GM12872 (cell line): ENCODE results near the gene ASMTL.

Experiments
- CTCF ChIP-seq: IDR thresholded peaks from 3 replicates; pipeline ENCODE4 v1.5.1; 2011; ENCODE audit warnings: low read depth, mild to moderate bottlenecking, low read length, moderate library complexity; ENCODE audit not compliant: insufficient read depth

Gene ASMTL

GRCh38 chrX:1476682-1477081 is 24.0 kb upstream of the ASMTL start:
- no peak for TF ChIP-seq CTCF

- TF ChIP-seq CTCF, result peak; percentile 27; the same call in 1 of the 3 replicates
Measured at GRCh38 chrX:1475881-1476280, 23.2 kb upstream of the ASMTL start.

GRCh38 chrX:1475481-1475880 is 22.8 kb upstream of the ASMTL start:
- TF ChIP-seq CTCF, result no peak

GRCh38 chrX:1472975-1473374 is 20.3 kb upstream of the ASMTL start:
- TF ChIP-seq CTCF, result no peak

- TF ChIP-seq CTCF, result peak; percentile 66
Measured at GRCh38 chrX:1468250-1468772, 15.6 kb upstream of the ASMTL start.

- TF ChIP-seq CTCF, result no peak
Measured at GRCh38 chrX:1466971-1467561, 14.4 kb upstream of the ASMTL start.

DNA sequence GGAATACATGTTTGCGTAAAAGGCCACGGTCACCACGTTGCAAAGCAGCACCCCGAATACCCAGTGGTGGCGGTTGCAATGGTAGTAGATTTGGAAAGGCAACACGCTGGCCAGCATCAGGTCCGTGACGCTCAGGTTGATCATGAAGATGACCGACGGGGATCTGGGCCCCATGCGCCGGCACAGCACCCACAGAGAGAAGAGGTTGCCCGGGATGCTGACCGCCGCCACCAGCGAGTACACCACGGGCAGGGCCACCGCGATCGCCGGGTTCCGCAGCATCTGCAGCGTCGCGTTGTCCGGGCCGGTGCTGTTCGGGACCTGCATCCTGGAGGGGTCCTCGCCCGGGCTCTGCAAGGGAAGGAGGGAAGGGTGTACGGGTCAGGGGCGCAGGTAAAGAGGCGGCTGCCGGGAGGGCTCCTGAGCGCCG is 13.5 kb upstream of the ASMTL start:
- no peak for TF ChIP-seq CTCF
